T-helper 2 cell treated with Interferon-gamma antibody and Interleukin-4, amounts not matched to agents 100 ng/mL and 5 ng/mL, for 36 hours (primary cell): ENCODE results near the gene ZFYVE28. TPM values are rescaled to one million over a fixed set of nuclear protein-coding genes. Genes with fewer than 3 reads are reported as not detected.

Source experiments
- intact Hi-C: fragments of 100-400 bp; cut with micrococcal nuclease; formaldehyde crosslinking; loops from one replicate; pipeline ENCODE4 v1.15.1; 2023
- total RNA-seq: library from RNA; stranded (reverse); gene quantifications from 2 replicates; pipeline ENCODE4 v1.2.3, GENCODE V29; 2022

The ZFYVE28 gene
- total RNA-seq, 1 donor from 2014 or later = 17.3 TPM

GRCh38 chr4:2371765-2372487 is 46.5 kb downstream of the ZFYVE28 start:
- intact Hi-C loops = no loop called here

- intact Hi-C loops = no loop called here
Measured at GRCh38 chr4:2370597-2371320, 47.7 kb downstream of the ZFYVE28 start.

DNA sequence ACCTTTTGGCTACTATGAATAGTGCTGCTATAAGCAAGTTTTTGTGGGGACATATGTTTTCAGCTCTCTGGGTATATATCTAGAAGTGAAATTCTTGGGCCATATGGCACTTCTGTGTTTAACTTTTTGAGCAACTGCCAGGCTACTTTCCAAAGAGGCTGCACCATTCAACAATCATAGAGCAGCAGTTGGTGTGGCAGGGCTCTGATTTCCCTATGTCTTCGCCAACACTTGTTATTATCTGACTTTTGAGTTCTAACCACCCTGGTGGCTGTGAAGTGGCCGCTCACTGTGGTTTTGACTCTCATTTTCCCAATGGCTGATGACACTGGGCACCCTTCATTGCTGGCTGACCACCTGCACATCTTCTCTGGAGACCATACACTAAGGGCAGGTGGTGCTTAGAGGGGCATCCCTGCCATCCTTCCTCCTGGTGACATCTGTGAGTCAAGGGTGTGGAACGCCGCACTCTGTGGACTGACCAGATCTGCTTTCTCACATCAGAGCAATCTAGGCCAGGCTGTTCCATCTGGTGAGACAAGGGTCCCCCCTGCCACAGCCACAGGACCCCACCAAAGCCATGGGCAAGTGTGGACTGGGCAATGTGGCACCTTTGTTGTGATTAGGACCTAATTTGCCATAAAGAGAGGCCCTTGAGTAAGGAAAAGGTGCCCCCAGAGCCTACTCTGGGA is 49.6 kb downstream of the ZFYVE28 start:
- intact Hi-C loops = no loop called here

GRCh38 chr4:2367626-2368025 is 50.8 kb downstream of the ZFYVE28 start:
- intact Hi-C loops = no loop called here

DNA sequence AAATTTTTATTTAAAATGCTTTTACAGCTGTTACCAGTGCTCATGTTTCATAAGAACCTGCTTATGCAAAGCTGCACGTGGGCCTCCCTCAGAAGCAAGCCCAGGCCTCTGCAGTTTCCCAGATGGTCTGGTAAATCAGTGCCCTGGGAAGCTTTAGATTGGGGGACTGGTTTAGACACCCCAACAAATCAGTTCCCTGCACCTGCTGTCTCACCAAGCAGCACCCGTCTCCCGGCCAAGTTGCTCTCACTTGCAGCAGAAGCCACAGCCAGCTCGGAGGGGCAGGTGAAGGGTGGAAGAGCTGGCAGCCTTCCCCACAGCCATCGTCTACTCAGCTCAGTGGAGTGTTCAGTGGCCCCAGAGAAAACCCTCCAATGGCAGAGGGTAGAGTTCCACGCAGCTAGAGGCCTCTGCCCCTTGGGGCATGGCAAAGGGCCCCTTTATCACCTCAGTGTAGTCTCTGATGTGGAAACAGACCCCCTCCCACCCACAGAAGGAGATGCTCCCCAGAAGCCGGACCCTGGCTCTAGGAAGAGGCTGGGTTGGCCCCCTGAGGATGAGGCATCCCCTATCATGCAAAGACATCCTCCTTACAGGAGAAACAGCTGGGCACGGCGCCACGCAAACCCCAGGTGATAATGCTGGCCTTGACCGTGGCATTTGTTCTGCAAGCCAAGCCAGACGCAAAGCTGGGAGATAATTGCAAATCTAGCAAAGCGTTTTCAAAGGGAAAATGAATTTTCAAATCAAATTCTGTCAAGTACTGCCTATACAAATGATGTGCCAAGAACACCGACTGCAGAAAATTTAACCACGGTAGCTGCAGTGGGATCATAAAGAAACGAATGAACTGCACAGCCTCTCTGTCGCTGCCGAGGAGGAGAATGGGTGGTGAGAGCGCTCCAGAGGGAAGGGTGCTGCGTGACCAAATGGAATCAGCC is 51.9 kb downstream of the ZFYVE28 start:
- intact Hi-C loops = no loop called here

GRCh38 chr4:2365913-2366210 is 52.6 kb downstream of the ZFYVE28 start:
- intact Hi-C loops = no loop called here

DNA sequence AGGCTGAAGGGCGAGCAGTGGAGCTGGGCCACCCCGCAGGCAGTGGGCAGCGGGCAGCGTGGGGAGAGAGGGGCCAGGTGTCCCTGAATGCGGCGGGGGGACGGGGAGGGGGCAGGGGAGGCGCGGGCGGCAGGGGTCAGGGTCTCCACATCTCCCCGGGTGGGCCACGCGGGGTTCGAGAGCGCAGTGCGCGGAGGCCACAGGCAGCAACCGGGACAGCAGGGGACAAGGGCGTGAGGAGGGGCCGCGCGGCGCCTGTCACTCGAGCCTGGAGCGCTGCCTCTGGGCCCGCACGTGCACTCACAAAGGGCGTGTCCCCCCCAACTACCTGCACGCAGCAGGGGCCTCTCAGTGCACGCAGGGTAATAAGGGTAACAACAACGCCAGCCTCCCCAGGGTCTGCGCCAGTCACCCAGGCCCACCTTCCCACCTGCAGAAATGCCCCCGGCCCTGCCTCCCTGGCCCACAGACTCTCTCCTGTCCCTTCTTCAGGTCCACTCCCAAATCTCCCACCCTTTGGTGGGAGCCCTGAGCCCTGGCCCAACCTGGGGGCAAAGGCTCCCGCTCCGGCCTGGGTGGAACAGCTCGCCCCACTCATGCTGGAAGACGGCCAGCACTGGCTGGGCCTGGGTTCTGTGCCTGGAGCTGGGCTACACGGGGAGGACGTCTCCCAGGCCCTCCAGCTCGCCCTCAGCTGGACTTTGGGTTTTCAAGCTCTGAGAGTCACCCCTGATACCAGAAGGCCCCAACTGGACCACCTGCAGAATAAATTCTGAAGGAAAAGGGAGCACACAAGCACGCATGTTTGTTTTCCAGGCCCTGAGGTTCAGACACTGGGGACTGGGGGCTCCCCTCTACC is 53.2 kb downstream of the ZFYVE28 start:
- intact Hi-C loops = no loop called here

DNA sequence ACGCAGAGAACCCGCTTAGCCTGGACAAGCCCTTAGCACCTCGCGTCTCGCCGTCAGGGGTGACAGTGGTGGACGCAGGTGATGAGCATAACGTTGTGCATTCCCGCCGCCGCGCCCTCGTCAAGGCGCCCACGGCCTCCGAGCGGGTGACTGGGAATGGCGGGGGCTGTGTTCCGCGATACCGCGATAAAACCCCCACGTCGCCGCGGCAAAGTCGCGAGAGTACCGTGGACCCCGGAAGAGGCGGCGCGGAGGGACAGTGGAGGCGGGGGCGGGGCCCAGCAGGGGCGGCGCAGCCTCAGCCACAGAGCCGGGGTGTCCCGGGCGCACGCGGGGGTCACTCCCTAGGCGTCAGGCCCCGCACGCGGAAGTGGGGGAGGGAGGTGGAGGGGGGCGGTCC is 53.8 kb downstream of the ZFYVE28 start:
- intact Hi-C loops = no loop called here

- intact Hi-C loops = no loop called here
Measured at GRCh38 chr4:2363951-2364653, 54.3 kb downstream of the ZFYVE28 start.

DNA sequence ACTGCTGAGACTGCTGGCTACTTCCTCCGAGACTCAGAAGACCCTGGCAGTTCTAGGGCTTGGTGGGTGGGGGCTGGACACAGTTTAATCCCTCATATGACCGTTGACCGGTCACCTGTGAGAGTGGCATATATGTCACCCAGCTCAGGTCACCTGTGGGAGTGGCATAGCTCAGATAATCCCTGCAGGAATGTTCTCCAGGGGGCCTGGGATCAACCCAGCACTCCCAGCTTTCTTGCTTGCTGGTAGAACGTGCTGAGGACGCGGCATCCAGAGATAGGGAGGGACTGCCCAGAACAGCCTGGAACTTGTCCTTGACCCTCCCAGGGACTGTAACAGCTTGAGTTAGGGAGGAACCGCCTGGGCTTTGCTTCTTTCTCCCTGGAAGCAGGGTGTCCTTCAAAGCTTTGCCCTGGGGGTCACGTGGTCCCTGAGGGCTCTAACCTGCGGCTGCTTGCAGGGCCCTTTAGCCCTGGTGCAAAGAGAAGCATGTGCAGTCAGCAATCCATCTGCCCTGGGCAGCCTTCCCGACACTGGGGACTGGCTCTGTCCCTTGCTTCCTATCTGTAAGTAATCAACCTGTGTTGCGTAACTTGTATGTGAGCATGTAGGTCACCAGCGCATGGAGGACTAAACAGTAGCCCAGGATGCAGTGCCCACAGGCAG is 55.3 kb downstream of the ZFYVE28 start:
- intact Hi-C loops = no loop called here

DNA sequence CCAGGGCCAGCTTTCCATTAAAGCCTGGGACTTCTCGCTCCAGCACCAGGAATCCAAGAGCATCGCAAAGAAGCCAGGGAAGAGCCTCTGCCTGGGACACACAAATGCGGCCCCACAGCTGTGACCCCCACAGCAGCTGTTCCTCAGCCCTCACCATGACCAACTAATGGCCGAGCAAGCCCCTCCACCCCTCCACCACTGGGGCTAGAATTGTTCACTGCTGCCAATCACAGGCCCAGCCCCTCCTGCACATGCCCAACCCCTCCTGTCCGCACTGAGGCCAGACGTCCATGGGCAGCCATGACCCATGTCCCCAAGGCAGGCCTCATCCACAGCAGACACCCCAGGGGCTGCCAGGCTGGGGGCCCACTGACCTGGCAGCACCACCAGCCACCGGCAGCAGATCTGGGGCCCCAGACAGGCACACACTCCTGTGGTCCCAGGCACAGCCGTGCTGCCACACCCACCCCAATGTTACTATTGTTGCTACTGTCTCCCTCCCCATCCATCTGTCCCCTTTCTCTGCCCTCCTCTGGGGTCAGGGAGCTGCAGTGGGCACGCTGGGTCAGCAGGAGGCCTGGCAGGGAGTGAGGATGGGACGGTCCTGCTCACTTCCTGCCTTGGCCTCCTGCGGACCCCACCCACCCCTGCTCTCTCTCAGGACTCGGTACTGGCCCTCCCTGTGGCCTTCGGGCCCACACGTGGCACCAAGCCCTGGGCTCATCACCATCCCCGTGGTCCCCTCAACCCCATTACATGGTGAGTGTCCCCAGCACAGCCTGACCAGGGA is 56.0 kb downstream of the ZFYVE28 start:
- intact Hi-C loops = no loop called here

DNA sequence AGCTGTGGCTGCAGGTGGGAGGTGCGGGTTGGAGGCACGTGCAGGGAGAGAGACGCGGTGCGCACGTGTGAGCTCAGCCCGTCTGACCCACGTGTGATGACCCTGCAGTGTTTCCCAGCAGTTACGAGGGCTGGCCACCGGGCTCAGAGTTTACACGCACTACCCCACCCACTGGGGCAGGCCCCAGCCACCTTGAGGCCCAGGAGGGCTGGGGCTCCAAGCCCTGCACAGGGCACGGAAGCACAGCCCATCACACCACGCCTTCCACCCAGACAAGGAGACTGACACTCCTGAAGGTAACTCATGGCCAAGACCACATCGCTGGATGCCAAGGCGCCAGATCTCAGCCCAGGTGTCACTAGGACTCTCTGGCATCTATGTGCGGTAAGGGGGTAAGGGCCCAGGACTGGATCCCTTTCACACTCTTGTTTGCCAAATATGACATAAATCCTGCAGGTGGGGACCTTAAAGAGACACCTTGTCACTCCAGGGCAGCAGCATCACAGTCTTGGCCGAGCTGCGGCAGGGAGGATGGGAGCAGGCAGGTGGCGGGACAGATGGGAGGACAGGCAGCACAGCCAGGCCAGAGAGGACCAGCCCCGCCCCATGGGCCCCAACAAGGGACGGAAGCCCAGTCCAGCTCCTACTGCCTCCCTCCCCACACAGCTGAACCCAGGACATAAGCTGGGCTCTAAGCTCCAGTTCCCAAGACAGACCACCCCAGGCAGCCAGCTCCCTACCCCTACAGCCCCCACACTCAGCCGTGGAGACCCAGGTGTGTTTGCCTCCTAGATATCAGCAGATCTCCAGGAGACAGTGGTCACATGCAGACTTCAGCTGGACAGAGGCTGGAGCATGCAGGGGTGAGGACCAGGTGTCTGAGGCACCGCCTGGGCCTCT is 56.8 kb downstream of the ZFYVE28 start:
- intact Hi-C loops = no loop called here

GRCh38 chr4:2360396-2360730 is 58.1 kb downstream of the ZFYVE28 start:
- intact Hi-C loops = no loop called here

- intact Hi-C loops = no loop called here
Measured at GRCh38 chr4:2359591-2360395, 58.7 kb downstream of the ZFYVE28 start.

DNA sequence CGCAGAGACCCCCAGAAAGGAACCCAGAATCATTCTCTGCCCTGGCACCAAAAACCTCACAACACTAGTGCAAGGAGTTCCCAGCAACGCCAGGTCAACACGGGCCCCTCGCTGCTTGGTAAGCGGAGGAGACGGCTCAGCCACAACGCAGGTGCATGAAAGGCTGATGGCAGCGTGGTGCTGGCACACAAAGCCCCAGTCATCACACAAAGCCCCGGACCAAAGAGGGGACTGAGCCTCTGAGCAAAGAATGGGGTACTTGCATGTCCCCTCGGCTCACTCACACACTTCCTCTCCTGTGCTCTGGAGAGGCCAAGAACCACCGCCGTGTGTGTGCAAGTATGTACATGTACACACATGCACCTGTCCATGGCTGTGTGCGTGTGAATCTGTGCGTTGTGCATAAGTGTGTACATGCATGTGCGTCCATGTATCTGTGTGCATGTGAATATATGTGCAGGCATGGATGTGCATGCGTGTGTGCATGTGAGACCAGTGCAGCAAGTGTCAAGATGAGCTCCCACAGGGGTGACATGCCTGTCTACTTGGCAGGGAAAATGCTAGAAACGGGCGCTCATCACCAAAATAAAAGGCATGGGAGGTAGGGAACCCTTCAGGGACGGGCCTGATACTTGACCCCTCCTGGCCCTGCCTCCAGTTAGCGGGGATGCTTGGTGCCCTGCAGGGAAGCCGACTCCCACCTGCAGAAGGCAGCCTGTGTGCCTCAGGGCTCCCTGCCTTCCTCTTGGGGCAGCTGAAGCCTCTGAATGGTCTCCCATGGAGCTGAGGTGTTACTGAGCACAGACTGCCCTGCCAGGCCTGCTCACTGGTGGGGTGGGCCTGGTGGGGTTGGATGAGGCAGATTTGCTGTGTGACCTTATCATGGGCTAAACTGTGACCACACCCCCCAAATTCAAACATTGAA is 60.4 kb downstream of the ZFYVE28 start:
- intact Hi-C loops = no loop called here
